GM23338 (cell line): Measurements from ENCODE around the gene CTNND2.

ENCODE experiments used
- EZH2 ChIP-seq: fragments of 200-600 bp; sonication (generic); IDR thresholded peaks from one replicate; pipeline ENCODE4 v1.8.0; 2017; ENCODE audit warnings: antibody characterized with exemption, mild to moderate bottlenecking, low read depth; ENCODE audit not compliant: unreplicated experiment
- POLR2AphosphoS5 ChIP-seq: IDR thresholded peaks from 2 replicates; pipeline ENCODE4 v1.6.1; 2016; ENCODE audit warnings: antibody characterized with exemption, low read depth
- TF ChIP-seq, protein P1 (sequence below), 2 experiments: fragments of 200-600 bp in 1 of 2; sonication (generic) in 1 of 2; conservative IDR thresholded peaks; 2 replicates each; pipeline versions ENCODE4 v1.5.1 to v1.6.1; 2016 to 2017; ENCODE audit warnings: antibody characterized with exemption in 2 of 2, low read depth in 2 of 2, mild to moderate bottlenecking in 2 of 2, moderate library complexity in 1 of 2

DNA sequence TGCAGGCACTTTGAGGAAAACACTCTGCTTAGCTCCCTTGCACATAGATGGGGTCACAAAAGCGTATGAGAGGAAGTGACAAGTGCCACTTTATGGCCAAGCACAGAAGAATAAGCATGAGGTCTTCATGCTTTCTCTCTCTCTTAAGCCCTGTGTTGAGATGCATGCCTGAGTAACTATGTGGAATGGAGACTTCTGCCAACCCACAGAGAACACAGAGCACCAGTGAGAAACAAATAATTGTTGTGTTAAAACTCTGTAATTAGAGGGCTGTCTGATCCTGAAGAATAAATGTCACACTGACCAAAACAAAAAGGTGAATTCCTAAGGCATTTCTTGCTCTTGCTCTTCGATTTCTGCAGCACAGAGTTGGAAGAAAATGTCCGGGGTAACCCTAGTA lies 488.5 kb downstream of the CTNND2 start:
- TF ChIP-seq, protein P1, sequence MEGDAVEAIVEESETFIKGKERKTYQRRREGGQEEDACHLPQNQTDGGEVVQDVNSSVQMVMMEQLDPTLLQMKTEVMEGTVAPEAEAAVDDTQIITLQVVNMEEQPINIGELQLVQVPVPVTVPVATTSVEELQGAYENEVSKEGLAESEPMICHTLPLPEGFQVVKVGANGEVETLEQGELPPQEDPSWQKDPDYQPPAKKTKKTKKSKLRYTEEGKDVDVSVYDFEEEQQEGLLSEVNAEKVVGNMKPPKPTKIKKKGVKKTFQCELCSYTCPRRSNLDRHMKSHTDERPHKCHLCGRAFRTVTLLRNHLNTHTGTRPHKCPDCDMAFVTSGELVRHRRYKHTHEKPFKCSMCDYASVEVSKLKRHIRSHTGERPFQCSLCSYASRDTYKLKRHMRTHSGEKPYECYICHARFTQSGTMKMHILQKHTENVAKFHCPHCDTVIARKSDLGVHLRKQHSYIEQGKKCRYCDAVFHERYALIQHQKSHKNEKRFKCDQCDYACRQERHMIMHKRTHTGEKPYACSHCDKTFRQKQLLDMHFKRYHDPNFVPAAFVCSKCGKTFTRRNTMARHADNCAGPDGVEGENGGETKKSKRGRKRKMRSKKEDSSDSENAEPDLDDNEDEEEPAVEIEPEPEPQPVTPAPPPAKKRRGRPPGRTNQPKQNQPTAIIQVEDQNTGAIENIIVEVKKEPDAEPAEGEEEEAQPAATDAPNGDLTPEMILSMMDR (conservative IDR thresholded peaks at IDR 0.05; ENCODE audit: low read depth in 2 of 2) = no peak
- TF ChIP-seq POLR2AphosphoS5 = no peak
- no peak for TF ChIP-seq EZH2
